Hepatocyte (in vitro differentiated cells): ENCODE data around the gene PGPEP1. TPM values are rescaled to one million over a fixed set of nuclear protein-coding genes. Genes with fewer than 3 reads are reported as not detected.

ENCODE experiments used
- DNase-seq: peaks from one replicate; pipeline ENCODE4 v3.0.0-alpha.2; 2016; ENCODE audit warnings: low spot score
- H2AFZ ChIP-seq: fragments of 200-600 bp; sonication (generic); 2 replicates; pipeline ENCODE4 v1.6.0; 2016; ENCODE audit warnings: antibody characterized with exemption, mild to moderate bottlenecking
- H3K27ac ChIP-seq: fragments of 200-600 bp; sonication (generic); 2 replicates; pipeline ENCODE4 v1.5.1; 2016; ENCODE audit warnings: mild to moderate bottlenecking
- H3K27me3 ChIP-seq: fragments of 200-600 bp; sonication (generic); 2 replicates; pipeline ENCODE4 v1.6.1; 2016
- H3K36me3 ChIP-seq: fragments of 200-600 bp; sonication (generic); replicated peaks from 2 replicates; pipeline ENCODE4 v1.5.1; 2016; ENCODE audit warnings: low read depth; ENCODE audit not compliant: insufficient read depth
- H3K4me1 ChIP-seq: fragments of 200-600 bp; sonication (generic); 2 replicates; pipeline ENCODE4 v1.5.1; 2016; ENCODE audit warnings: mild to moderate bottlenecking, moderate library complexity; ENCODE audit not compliant: insufficient read depth
- H3K4me2 ChIP-seq: fragments of 200-600 bp; sonication (generic); 2 replicates; pipeline ENCODE4 v1.6.0; 2016
- H3K4me3 ChIP-seq: fragments of 200-600 bp; sonication (generic); 2 replicates; pipeline ENCODE4 v1.5.1; 2016; ENCODE audit warnings: mild to moderate bottlenecking
- H3K79me2 ChIP-seq: fragments of 200-600 bp; sonication (generic); 2 replicates; pipeline ENCODE4 v1.6.0; 2017; ENCODE audit warnings: mild to moderate bottlenecking
- H3K9me2 ChIP-seq: fragments of 200-600 bp; sonication (generic); replicated peaks from 2 replicates; pipeline ENCODE4 v1.6.0; 2017; ENCODE audit warnings: mild to moderate bottlenecking; ENCODE audit not compliant: insufficient read depth
- H3K9me3 ChIP-seq: fragments of 200-600 bp; sonication (generic); 2 replicates; pipeline ENCODE4 v1.5.1; 2016; ENCODE audit warnings: low read depth, mild to moderate bottlenecking
- H4K20me1 ChIP-seq: fragments of 200-600 bp; sonication (generic); 2 replicates; pipeline ENCODE4 v1.6.0; 2016; ENCODE audit warnings: mild to moderate bottlenecking; ENCODE audit not compliant: insufficient read depth, poor library complexity, severe bottlenecking
- EZH2 ChIP-seq: fragments of 200-600 bp; sonication (generic); IDR thresholded peaks from 2 replicates; pipeline ENCODE4 v1.6.1; 2016; ENCODE audit warnings: antibody characterized with exemption, mild to moderate bottlenecking, borderline replicate concordance
- EZH2phosphoT487 ChIP-seq: fragments of 200-600 bp; sonication (generic); IDR thresholded peaks from one replicate; pipeline ENCODE4 v1.6.1; 2018; ENCODE audit warnings: antibody characterized with exemption, mild to moderate bottlenecking, low read depth, moderate library complexity; ENCODE audit not compliant: unreplicated experiment, severe bottlenecking
- WGBS: methylation state at CpG from one replicate; pipeline ENCODE4 v1.1.6; 2016; ENCODE audit warnings: low lambda C conversion rate; ENCODE audit errors: missing lambda C conversion rate; 5-methylcytosine and 5-hydroxymethylcytosine counted together
- polyA plus RNA-seq: library from polyadenylated mRNA; unstranded; fragments of >200 nt; fragmentation: Nextera tagmentation; extraction: Ambion mirVana; gene quantifications from 2 replicates; pipeline ENCODE4 v1.2.1, GENCODE V29; 2016
- total RNA-seq: library from RNA; depleted of rRNA; stranded (reverse); fragments of >200 nt; gene quantifications from 2 replicates; pipeline ENCODE4 v1.2.3, GENCODE V29; 2014
- TF ChIP-seq, protein P1 (sequence below): fragments of 200-600 bp; sonication (generic); IDR thresholded peaks from 2 replicates; pipeline ENCODE4 v1.5.1; 2016; ENCODE audit warnings: antibody characterized with exemption, mild to moderate bottlenecking; ENCODE audit not compliant: poor library complexity

PGPEP1 gene
- total and polyA plus RNA-seq, 2 experiments from 2014 or later: 26.8 to 36.1 TPM

DNA sequence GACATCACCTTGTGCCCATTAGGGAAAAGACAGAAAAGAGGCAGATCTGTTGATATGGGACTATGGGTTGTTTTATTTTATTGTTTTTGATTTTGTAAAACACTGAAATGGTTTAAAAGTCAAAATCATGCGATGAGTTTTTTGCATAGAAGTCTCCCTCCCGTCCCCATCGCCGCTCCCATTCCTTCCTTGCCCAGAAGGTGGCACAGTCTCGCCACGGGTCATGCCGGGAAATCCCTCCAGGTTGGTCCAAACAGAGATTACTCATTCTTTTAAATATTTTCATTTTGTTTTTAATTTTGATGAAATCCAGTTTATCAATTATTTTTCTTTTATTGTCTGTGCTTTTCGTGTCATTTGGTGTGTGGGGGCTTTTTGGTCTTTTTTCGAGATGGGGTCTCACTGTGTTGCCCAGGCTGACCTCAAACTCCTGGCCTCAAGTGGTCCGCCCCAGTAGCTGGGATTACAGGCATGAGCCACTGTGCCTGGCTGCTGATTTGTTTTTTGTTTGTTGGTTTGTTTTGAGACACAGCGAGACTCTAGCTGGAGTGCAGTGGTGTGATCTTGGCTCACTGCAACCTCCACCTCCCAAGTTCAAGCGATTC lies 9.2 kb downstream of the PGPEP1 start:
- Histone ChIP-seq H3K79me2 (peaks cover 3% of the 10 kb centered on the region), H3K36me3 (no peaks in the 10 kb centered on the region), H4K20me1 (no peaks in the 10 kb centered on the region), H2AFZ (no peak overlapping the region), H3K27ac (no peak overlapping the region), H3K4me3 (no peak overlapping the region), H3K9me3 (no peaks in the 10 kb centered on the region), H3K27me3 (no peaks in the 10 kb centered on the region), H3K4me2 (no peak overlapping the region), H3K4me1 (no peaks in the 10 kb centered on the region), H3K9me2 (no peaks in the 10 kb centered on the region)
- WGBS: 63% methylated on average over 12 of the region's 12 CpGs
- TF ChIP-seq EZH2 (no peak), EZH2phosphoT487 (no peak)
- TF ChIP-seq, protein P1, sequence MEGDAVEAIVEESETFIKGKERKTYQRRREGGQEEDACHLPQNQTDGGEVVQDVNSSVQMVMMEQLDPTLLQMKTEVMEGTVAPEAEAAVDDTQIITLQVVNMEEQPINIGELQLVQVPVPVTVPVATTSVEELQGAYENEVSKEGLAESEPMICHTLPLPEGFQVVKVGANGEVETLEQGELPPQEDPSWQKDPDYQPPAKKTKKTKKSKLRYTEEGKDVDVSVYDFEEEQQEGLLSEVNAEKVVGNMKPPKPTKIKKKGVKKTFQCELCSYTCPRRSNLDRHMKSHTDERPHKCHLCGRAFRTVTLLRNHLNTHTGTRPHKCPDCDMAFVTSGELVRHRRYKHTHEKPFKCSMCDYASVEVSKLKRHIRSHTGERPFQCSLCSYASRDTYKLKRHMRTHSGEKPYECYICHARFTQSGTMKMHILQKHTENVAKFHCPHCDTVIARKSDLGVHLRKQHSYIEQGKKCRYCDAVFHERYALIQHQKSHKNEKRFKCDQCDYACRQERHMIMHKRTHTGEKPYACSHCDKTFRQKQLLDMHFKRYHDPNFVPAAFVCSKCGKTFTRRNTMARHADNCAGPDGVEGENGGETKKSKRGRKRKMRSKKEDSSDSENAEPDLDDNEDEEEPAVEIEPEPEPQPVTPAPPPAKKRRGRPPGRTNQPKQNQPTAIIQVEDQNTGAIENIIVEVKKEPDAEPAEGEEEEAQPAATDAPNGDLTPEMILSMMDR: peak; percentile 76
- peak; percentile 71 for DNase-seq

DNA sequence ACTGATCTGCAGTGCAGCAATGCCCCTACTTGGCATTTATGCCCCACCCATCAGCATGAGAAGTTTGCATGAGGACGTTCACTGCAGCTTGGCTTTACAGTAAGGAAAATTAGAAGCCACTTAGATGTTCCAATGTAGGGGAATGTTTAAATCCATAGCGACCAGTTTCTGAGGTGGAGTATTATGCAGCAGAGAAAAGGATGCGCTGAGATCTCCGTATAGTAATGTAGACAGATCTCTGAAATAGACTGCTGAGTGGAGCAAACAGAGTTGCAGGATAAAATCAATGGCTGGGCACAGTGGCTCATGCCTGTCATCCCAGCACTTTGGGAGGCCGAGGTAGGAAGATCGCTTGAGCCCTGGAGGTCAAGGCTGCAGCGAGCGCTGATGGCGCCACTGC lies 10.1 kb downstream of the PGPEP1 start:
- Histone ChIP-seq H3K27ac (no peak overlapping the region), H2AFZ (no peak overlapping the region), H4K20me1 (no peaks in the 10 kb centered on the region), H3K9me2 (no peaks in the 10 kb centered on the region), H3K9me3 (no peaks in the 10 kb centered on the region), H3K4me2 (no peak overlapping the region), H3K79me2 (peaks cover 3% of the 10 kb centered on the region), H3K27me3 (no peaks in the 10 kb centered on the region), H3K4me3 (no peak overlapping the region), H3K4me1 (no peaks in the 10 kb centered on the region), H3K36me3 (no peaks in the 10 kb centered on the region)
- 86% methylated on average over 9 of the region's 9 CpGs for WGBS
- no peak for DNase-seq
- TF ChIP-seq, protein P1: no peak
- no peak for TF ChIP-seq EZH2phosphoT487
- no peak for TF ChIP-seq EZH2

DNA sequence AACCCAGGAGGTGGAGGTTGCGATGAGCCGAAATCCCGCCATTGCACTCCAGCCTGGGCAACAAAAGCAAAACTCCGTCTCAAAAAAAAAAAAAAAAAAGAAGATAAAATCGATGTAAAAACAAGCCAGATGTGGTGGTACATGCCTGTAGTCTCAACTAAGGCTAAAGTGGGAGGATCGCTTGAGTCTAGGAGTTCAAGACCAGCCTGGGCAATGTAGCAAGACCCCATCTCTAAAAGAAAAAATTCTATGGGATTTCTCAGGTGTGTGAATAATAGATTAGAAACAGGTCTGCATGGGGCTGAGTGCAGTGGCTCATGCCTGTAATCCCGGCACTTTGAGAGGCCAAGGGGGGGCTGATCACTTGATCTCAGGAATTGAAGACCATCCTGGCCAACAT lies 11.1 kb downstream of the PGPEP1 start:
- no peak overlapping the region for H3K27ac ChIP-seq
- H3K4me3 ChIP-seq: no peak overlapping the region
- no peak overlapping the region for H3K4me2 ChIP-seq
- H3K9me2 ChIP-seq: no peaks in the 10 kb centered on the region
- H3K9me3 ChIP-seq: no peaks in the 10 kb centered on the region
- no peaks in the 10 kb centered on the region for H3K4me1 ChIP-seq
- 96% methylated on average over 6 of the region's 7 CpGs for WGBS
- no peaks in the 10 kb centered on the region for H3K27me3 ChIP-seq
- TF ChIP-seq EZH2phosphoT487 (no peak), EZH2 (no peak)
- TF ChIP-seq, protein P1: no peak
- no peak for DNase-seq
- no peaks in the 10 kb centered on the region for H3K36me3 ChIP-seq
- no peak overlapping the region for H2AFZ ChIP-seq
- H4K20me1 ChIP-seq: no peaks in the 10 kb centered on the region
- H3K79me2 ChIP-seq: peaks cover 3% of the 10 kb centered on the region
